DOHH2 (cell line): ENCODE data around the gene SRGN.

Experiments used
- H3F3A ChIP-seq: fragments of 200-600 bp; sonication (generic), shearing (Covaris generic); 2 replicates; pipeline ENCODE4 v1.6.0; 2016; ENCODE audit warnings: antibody characterized with exemption, mild to moderate bottlenecking; ENCODE audit not compliant: control insufficient read depth, insufficient read depth
- H3K27ac ChIP-seq: fragments of 200-600 bp; sonication (generic); 2 replicates; pipeline ENCODE4 v1.5.1; 2014; ENCODE audit warnings: low read depth, mild to moderate bottlenecking, low read length, moderate library complexity
- H3K27me3 ChIP-seq: fragments of 200-600 bp; sonication (generic); 2 replicates; pipeline ENCODE4 v1.6.1; 2014; ENCODE audit warnings: mild to moderate bottlenecking, low read length, mixed read lengths; ENCODE audit not compliant: control insufficient read depth
- H3K36me3 ChIP-seq: fragments of 200-600 bp; sonication (generic); 2 replicates; pipeline ENCODE4 v1.6.1; 2014; ENCODE audit warnings: mild to moderate bottlenecking, low read length, moderate library complexity, mixed read lengths; ENCODE audit not compliant: control insufficient read depth
- H3K4me1 ChIP-seq: fragments of 200-600 bp; sonication (generic); 2 replicates; pipeline ENCODE4 v1.6.1; 2014; ENCODE audit warnings: mild to moderate bottlenecking, low read length, mixed read lengths; ENCODE audit not compliant: control insufficient read depth
- H3K4me2 ChIP-seq: fragments of 200-600 bp; sonication (generic); 2 replicates; pipeline ENCODE4 v1.6.0; 2014; ENCODE audit warnings: mild to moderate bottlenecking, low read length, moderate library complexity
- H3K4me3 ChIP-seq: fragments of 200-600 bp; sonication (generic); 2 replicates; pipeline ENCODE4 v1.5.1; 2014; ENCODE audit warnings: mild to moderate bottlenecking, low read length, mixed read lengths
- H3K79me2 ChIP-seq: fragments of 200-600 bp; sonication (generic); 2 replicates; pipeline ENCODE4 v1.6.1; 2014; ENCODE audit warnings: mild to moderate bottlenecking, low read length, mixed read lengths; ENCODE audit not compliant: control insufficient read depth
- H3K9me2 ChIP-seq: fragments of 200-600 bp; sonication (generic); replicated peaks from 2 replicates; pipeline ENCODE4 v1.6.1; 2014; ENCODE audit warnings: mild to moderate bottlenecking, low read length, mixed read lengths; ENCODE audit not compliant: control insufficient read depth
- H3K9me3 ChIP-seq: fragments of 200-600 bp; sonication (generic); 2 replicates; pipeline ENCODE4 v1.6.1; 2014; ENCODE audit warnings: antibody characterized with exemption, low read length, mixed read lengths; ENCODE audit not compliant: control insufficient read depth, insufficient read depth
- H4K20me1 ChIP-seq: fragments of 200-600 bp; sonication (generic); 2 replicates; pipeline ENCODE4 v1.6.0; 2014; ENCODE audit warnings: low read depth, mild to moderate bottlenecking, antibody characterized with exemption, low read length, moderate library complexity; ENCODE audit not compliant: control insufficient read depth, insufficient read depth
- CTCF ChIP-seq: fragments of 200-600 bp; sonication (generic); IDR thresholded peaks from one replicate; pipeline ENCODE4 v1.5.1; 2014; ENCODE audit warnings: antibody characterized with exemption, mild to moderate bottlenecking, low read depth, low read length; ENCODE audit not compliant: poor library complexity, severe bottlenecking
- EZH2phosphoT487 ChIP-seq: fragments of 200-600 bp; sonication (generic); IDR thresholded peaks from 2 replicates; pipeline ENCODE4 v1.6.1; 2017; ENCODE audit warnings: borderline replicate concordance, mild to moderate bottlenecking, antibody characterized with exemption, low read length, moderate library complexity, mixed read lengths

SRGN gene

DNA sequence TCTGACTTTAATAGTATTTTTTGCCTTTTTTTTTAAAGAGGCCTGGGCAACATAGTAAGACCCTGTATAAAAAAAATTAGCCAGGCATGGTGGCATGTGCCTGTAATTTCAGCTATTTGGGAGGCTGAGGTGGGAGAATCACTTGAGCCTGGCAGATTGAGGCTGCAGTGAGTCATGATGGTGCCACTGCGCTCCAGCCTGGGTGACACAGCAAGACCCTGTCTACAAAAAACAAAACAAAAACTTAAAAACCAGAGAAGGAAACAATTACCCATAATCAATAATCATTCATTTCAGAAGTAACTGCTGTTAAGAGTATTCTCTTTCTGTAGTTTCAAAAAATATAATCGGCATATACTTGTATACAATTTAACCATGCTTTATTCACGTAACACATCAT is 64.1 kb downstream of the SRGN start:
- H3K79me2 ChIP-seq, result peaks cover 18% of the 10 kb centered on the region
- no peak overlapping the region for H3K27ac ChIP-seq
- H3K36me3 ChIP-seq, result peaks cover under 1% of the 10 kb centered on the region; the same call in 1 of the 2 replicates
- H3K4me3 ChIP-seq, result no peak overlapping the region
- no peaks in the 10 kb centered on the region for H4K20me1 ChIP-seq
- H3K27me3 ChIP-seq, result no peaks in the 10 kb centered on the region
- H3K9me3 ChIP-seq, result no peaks in the 10 kb centered on the region
- 0 out of 2 replicates have a peak, but pooled peaks cover 2% of the 10 kb centered on the region for H3F3A ChIP-seq
- no peak overlapping the region for H3K4me2 ChIP-seq
- no peaks in the 10 kb centered on the region for H3K9me2 ChIP-seq
- no peaks in the 10 kb centered on the region for H3K4me1 ChIP-seq
- no peak for TF ChIP-seq CTCF
- TF ChIP-seq EZH2phosphoT487, result no peak

GRCh38 chr10:69153227-69153626 is 65.3 kb downstream of the SRGN start:
- Histone ChIP-seq H3K4me1 (no peaks in the 10 kb centered on the region), H3K36me3 (peaks cover 12% of the 10 kb centered on the region), H3K79me2 (peaks cover 10% of the 10 kb centered on the region), H3K4me2 (no peak overlapping the region), H3K27ac (no peak overlapping the region), H3F3A (0 out of 2 replicates have a peak, but pooled peaks cover 2% of the 10 kb centered on the region), H3K9me2 (no peaks in the 10 kb centered on the region), H3K9me3 (no peaks in the 10 kb centered on the region), H3K27me3 (no peaks in the 10 kb centered on the region), H4K20me1 (no peaks in the 10 kb centered on the region), H3K4me3 (no peak overlapping the region)
- TF ChIP-seq CTCF (no peak), EZH2phosphoT487 (no peak)
